ENCODE measurements around the gene KCNJ3. TPM values are rescaled to one million over a fixed set of nuclear protein-coding genes. Genes with fewer than 3 reads are reported as not detected.

The KCNJ3 gene
- total RNA-seq, 1 donor from 2014 or later: not detected

GRCh38 chr2:154696369-154696768, 2.1 kb upstream of the KCNJ3 start:
- H3K4me1 Mint-ChIP-seq (ENCODE audit: unreplicated experiment): peaks cover 11% of the 10 kb centered on the region
- no peak overlapping the region for H3K27ac Mint-ChIP-seq (ENCODE audit: unreplicated experiment)
- H3K27me3 Mint-ChIP-seq (ENCODE audit: unreplicated experiment): peaks cover 13% of the 10 kb centered on the region
- H3K9me3 Mint-ChIP-seq (ENCODE audit: unreplicated experiment): no peaks in the 10 kb centered on the region
- DNase-seq (ENCODE audit: low spot score): no peak
- no peak for TF ChIP-seq CTCF (IDR thresholded peaks at IDR 0.05; ENCODE audit: unreplicated experiment)
- H3K36me3 Mint-ChIP-seq (ENCODE audit: low read depth, unreplicated experiment): peaks cover 4% of the 10 kb centered on the region
- H3K4me3 Mint-ChIP-seq (ENCODE audit: unreplicated experiment): no peak overlapping the region

- no peaks in the 10 kb centered on the region for H3K9me3 Mint-ChIP-seq (ENCODE audit: unreplicated experiment)
- peaks cover 13% of the 10 kb centered on the region for H3K27me3 Mint-ChIP-seq (ENCODE audit: unreplicated experiment)
- H3K4me1 Mint-ChIP-seq (ENCODE audit: unreplicated experiment): peaks cover 11% of the 10 kb centered on the region
- no peak overlapping the region for H3K27ac Mint-ChIP-seq (ENCODE audit: unreplicated experiment)
- TF ChIP-seq CTCF (IDR thresholded peaks at IDR 0.05; ENCODE audit: unreplicated experiment): no peak
- H3K4me3 Mint-ChIP-seq (ENCODE audit: unreplicated experiment): peak overlapping the region; percentile 84
- peaks cover 4% of the 10 kb centered on the region for H3K36me3 Mint-ChIP-seq (ENCODE audit: low read depth, unreplicated experiment)
- DNase-seq (ENCODE audit: low spot score): no peak
Observed at GRCh38 chr2:154696810-154697417, 1.6 kb upstream of the KCNJ3 start.

GRCh38 chr2:154697418-154698252, 860 bp upstream of the KCNJ3 start:
- peak overlapping the region; percentile 84 for H3K4me3 Mint-ChIP-seq (ENCODE audit: unreplicated experiment)
- no peak for TF ChIP-seq CTCF (IDR thresholded peaks at IDR 0.05; ENCODE audit: unreplicated experiment)
- peak; percentile 36 for DNase-seq (ENCODE audit: low spot score)
- peaks cover 11% of the 10 kb centered on the region for H3K4me1 Mint-ChIP-seq (ENCODE audit: unreplicated experiment)
- H3K36me3 Mint-ChIP-seq (ENCODE audit: low read depth, unreplicated experiment): peaks cover 4% of the 10 kb centered on the region
- no peaks in the 10 kb centered on the region for H3K9me3 Mint-ChIP-seq (ENCODE audit: unreplicated experiment)
- peaks cover 13% of the 10 kb centered on the region for H3K27me3 Mint-ChIP-seq (ENCODE audit: unreplicated experiment)
- no peak overlapping the region for H3K27ac Mint-ChIP-seq (ENCODE audit: unreplicated experiment)

GRCh38 chr2:154698721-154699574, 453 bp downstream of the KCNJ3 start:
- Mint-ChIP-seq H3K4me3 (ENCODE audit: unreplicated experiment) (peak overlapping the region; percentile 81), H3K36me3 (ENCODE audit: low read depth, unreplicated experiment) (peaks cover 4% of the 10 kb centered on the region), H3K27me3 (ENCODE audit: unreplicated experiment) (peaks cover 13% of the 10 kb centered on the region), H3K9me3 (ENCODE audit: unreplicated experiment) (no peaks in the 10 kb centered on the region), H3K27ac (ENCODE audit: unreplicated experiment) (peak overlapping the region; percentile 17), H3K4me1 (ENCODE audit: unreplicated experiment) (peaks cover 11% of the 10 kb centered on the region)
- DNase-seq (ENCODE audit: low spot score): no peak
- no peak for TF ChIP-seq CTCF (IDR thresholded peaks at IDR 0.05; ENCODE audit: unreplicated experiment)
